LNCaP clone FGC (cell line): Measurements from ENCODE around the gene SLC25A15.

ENCODE experiments used
- DNase-seq: peaks from one replicate; pipeline ENCODE4 v3.0.0-alpha.2; 2011; ENCODE audit warnings: low read depth
- H3K4me3 ChIP-seq: 2 replicates; pipeline ENCODE4 v1.5.1; 2011; ENCODE audit warnings: mild to moderate bottlenecking, low read depth, low read length, control low read depth
- CTCF ChIP-seq: IDR thresholded peaks from 2 replicates; pipeline ENCODE4 v1.5.1; 2012; ENCODE audit warnings: mild to moderate bottlenecking; ENCODE audit not compliant: control insufficient read depth, insufficient read depth; ENCODE audit errors: extremely low read depth

SLC25A15 gene

DNA sequence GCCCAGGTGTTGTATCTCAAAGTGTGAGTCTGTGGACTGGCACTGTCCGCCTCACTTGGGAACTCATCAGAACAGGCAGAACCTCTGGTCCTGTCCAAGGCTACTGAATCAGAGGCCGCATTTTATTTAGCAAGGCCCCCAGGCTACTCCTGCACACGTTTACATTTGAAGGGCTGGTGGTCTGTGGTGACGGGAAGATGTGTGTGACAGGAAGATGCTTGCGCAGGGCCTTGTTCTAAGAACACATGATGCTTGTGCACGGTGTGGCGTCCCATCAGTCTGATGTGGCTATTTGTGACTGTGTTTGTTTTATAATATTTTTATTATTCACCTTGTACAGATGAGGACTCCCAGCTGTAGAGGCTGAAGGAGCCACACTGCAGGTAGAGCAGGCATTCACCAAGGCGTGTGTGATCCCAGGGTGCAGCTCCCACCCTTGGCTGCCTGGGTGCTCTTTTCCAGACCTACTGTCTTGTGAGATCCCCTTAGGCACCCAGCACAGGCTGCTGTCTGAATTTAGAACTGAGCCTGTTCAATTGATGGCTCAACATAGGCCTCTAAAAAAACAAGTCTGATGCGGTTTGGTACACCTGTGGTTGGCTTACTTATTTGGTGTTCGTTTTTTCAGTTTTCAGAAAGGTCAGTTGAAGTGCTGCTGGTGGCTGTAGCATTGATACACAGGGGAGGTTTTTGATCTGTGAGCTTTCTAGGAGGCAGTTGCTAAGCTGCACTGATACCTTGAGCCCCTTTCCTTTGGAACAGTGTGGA is 3.1 kb downstream of the SLC25A15 start:
- no peak for DNase-seq
- TF ChIP-seq CTCF: no peak
- no peak overlapping the region for H3K4me3 ChIP-seq

DNA sequence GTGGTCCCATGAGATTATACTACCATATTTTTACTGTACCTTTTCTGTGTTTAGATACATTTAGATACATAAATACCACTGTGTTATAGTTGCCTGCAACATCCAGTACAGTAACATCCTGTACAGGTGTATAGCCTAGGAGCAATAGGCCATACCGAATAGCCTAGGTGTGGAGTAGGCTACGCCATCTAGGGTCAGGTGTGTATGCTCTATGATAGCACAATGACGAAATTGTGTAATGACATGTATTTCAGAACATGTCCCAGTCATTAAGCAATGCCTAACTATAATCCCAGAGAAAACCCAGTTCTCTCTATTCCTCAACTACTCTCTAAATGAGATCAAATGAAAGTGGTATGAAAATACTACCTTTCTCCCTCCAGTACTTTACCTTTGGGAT is 3.9 kb downstream of the SLC25A15 start:
- no peak overlapping the region for H3K4me3 ChIP-seq
- no peak for TF ChIP-seq CTCF
- DNase-seq: no peak

DNA sequence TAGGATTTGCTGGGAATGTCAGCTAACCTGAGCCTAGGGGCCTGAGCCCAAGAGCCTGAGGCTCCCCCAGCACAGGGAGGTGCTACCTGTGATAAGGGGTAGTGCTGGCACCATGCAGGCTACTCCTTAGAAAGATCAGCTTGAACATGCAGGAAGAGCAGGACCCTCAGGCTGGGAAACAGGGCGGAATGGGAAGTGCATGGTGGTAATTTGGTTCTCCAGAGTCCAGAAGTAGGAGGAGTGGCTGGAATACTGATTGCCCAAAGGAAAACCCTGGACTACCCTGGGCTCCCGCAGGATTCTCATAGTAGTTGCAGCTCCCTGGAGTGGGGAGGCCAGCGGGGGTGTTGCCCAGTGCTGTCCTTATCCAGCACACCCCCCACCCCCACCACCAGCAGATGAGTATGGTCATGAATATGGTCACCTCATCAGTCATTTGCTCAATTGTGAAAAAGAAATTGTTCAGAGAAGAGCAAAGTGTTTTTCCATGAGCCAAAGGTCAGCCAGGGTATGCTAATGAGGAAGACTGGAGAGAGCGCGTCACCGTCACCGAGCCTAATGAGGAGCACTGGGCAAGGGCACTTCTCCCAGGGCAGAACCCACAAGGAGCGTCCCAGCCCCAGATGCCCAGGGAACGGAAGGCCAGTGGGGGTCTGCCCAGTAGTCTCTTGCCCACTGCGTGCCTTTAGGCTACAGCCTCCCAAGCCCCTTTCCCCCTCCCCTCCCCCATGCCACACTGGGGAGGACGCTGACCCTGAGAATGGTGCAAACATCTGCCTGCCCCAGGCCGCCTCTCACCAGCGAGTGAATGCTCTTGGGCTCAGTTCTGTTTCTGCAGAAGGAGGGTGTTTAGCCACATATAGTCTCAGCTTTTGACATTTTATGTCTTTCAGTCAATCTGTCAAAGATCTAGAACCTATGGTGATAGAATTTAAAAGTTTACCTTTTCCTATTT is 5.3 kb downstream of the SLC25A15 start:
- no peak for DNase-seq
- no peak for TF ChIP-seq CTCF
- no peak overlapping the region for H3K4me3 ChIP-seq

DNA sequence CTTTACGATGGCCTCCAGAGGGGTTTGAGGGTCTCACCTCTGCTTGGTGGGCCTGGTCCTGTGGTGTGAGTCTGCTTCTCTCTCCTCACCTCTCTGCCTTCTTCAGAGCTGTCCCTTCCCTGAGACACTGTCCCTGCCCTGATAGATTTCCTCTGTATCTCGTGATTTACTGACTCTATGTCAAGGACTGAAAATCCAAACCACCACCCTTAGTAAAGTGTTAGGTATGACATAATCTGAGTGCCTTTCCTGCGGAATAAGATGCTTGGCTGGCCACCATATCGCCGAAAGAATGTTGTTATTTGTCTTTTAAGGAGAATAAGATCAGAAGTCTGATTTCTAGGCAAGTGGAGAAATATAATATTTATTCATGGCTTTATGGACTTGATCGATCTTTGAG is 7.2 kb downstream of the SLC25A15 start:
- no peak for DNase-seq
- no peak for TF ChIP-seq CTCF
- H3K4me3 ChIP-seq: no peak overlapping the region

GRCh38 chr13:40798380-40798779 is 9.0 kb downstream of the SLC25A15 start:
- TF ChIP-seq CTCF: no peak
- DNase-seq: no peak
- H3K4me3 ChIP-seq: no peak overlapping the region

DNA sequence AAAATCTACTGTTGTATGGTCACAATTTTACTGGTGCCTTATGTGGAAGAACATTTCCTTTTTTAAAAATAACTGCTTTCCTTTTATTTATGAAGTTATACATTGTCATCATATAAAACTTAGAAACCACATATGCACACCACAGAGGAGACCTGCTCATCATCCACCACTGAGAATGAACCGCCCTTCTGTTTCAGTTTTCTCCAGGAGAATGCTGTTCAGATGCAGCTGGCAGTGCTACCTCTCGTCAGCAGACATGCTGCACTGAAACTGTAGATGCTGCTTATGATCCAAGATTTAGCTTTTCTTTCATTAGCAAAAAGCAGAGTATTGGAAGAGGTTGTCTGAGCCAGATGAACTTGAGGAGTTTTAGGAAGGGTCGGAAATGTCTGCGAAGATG is 10.1 kb downstream of the SLC25A15 start:
- DNase-seq: no peak
- no peak overlapping the region for H3K4me3 ChIP-seq
- TF ChIP-seq CTCF: no peak
